ENCODE measurements around the gene PPP6R2.
A peak's percentile ranks its signal among the peaks of the same experiment; 100 is the strongest.

PPP6R2 gene

DNA sequence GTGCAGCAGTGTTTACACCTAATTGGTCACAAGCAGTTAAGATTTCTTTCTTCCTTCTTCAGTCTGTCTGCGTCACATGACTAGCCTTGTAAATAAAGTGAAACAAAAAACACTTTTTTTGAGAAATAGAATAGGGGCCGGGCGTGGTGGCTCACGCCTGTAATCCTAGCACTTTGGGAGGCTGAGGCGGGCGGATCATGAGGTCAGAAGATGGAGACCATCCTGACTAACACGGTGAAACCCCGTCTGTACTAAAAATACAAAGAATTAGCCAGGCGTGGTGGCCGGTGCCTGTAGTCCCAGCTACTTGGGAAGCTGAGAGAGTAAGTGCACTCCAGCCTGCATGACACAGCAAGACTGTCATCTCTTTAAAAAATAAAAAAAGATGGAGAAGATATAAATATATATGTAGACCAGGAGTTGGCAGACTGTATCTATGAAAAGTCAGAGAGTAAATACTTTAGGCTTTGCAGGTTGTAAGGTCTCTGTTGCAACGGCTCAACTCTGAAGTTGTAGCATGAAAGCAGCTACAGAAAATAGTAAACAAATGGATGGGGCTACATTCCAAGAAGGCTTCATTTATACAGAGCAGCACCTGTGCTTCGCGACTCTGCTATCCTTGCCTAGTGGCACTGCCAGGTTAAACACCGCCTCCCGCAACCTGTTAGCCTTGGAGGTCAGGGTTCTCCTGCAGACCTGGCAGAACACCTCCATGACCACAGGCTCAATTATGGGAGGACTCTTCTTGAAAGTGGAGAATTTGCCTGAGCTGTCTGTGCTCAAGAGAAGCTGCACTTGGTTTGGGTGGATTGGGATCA lies 55.9 kb downstream of the PPP6R2 start:
- peaks cover 26 to 44% of the 10 kb centered on the region in 2 experiments; a peak in 2 of 3 replicates for H3K36me3 ChIP-seq (ENCODE audit: control insufficient read depth in 2 of 2, insufficient read depth in 1 of 2, low read length in 2 of 2)
- H3K4me1 ChIP-seq (ENCODE audit: control insufficient read depth, insufficient read depth, low read length) = peaks cover 13% of the 10 kb centered on the region
- H3K4me3 ChIP-seq (ENCODE audit: low read depth, low read length) = no peak overlapping the region
- 0 out of 2 replicates have a peak overlapping the region, but pooled peaks have one; percentile 4 for H3K27ac ChIP-seq (ENCODE audit: extremely low read depth, low read depth, low read length)
- TF ChIP-seq ZNF146 (tag by site-specific recombination; IDR thresholded peaks at IDR 0.05) (no peak), ZNF37A (tag by site-specific recombination; IDR thresholded peaks at IDR 0.05) (no peak), GFI1B (tag by site-specific recombination; IDR thresholded peaks at IDR 0.05) (no peak), ZNF48 (tag by site-specific recombination; IDR thresholded peaks at IDR 0.05) (no peak), ZNF324 (tag by site-specific recombination; IDR thresholded peaks at IDR 0.05) (no peak), ZNF660 (tag by site-specific recombination; IDR thresholded peaks at IDR 0.05) (no peak), ZBTB17 (tag by site-specific recombination; IDR thresholded peaks at IDR 0.05) (no peak), ZFP3 (tag by site-specific recombination; IDR thresholded peaks at IDR 0.05; ENCODE audit: low read depth) (no peak), PRDM1 (tag by site-specific recombination; IDR thresholded peaks at IDR 0.05) (no peak), KLF9 (tag by site-specific recombination; IDR thresholded peaks at IDR 0.05; ENCODE audit: low read depth) (no peak), ZNF274 (IDR thresholded peaks at IDR 0.05; ENCODE audit: low read length) (no peak), ZNF274 (tag by site-specific recombination; IDR thresholded peaks at IDR 0.05; ENCODE audit: borderline replicate concordance) (no peak), ZNF830 (tag by site-specific recombination; IDR thresholded peaks at IDR 0.05; ENCODE audit: low read depth) (no peak)
- TF ChIP-seq, protein P1, sequence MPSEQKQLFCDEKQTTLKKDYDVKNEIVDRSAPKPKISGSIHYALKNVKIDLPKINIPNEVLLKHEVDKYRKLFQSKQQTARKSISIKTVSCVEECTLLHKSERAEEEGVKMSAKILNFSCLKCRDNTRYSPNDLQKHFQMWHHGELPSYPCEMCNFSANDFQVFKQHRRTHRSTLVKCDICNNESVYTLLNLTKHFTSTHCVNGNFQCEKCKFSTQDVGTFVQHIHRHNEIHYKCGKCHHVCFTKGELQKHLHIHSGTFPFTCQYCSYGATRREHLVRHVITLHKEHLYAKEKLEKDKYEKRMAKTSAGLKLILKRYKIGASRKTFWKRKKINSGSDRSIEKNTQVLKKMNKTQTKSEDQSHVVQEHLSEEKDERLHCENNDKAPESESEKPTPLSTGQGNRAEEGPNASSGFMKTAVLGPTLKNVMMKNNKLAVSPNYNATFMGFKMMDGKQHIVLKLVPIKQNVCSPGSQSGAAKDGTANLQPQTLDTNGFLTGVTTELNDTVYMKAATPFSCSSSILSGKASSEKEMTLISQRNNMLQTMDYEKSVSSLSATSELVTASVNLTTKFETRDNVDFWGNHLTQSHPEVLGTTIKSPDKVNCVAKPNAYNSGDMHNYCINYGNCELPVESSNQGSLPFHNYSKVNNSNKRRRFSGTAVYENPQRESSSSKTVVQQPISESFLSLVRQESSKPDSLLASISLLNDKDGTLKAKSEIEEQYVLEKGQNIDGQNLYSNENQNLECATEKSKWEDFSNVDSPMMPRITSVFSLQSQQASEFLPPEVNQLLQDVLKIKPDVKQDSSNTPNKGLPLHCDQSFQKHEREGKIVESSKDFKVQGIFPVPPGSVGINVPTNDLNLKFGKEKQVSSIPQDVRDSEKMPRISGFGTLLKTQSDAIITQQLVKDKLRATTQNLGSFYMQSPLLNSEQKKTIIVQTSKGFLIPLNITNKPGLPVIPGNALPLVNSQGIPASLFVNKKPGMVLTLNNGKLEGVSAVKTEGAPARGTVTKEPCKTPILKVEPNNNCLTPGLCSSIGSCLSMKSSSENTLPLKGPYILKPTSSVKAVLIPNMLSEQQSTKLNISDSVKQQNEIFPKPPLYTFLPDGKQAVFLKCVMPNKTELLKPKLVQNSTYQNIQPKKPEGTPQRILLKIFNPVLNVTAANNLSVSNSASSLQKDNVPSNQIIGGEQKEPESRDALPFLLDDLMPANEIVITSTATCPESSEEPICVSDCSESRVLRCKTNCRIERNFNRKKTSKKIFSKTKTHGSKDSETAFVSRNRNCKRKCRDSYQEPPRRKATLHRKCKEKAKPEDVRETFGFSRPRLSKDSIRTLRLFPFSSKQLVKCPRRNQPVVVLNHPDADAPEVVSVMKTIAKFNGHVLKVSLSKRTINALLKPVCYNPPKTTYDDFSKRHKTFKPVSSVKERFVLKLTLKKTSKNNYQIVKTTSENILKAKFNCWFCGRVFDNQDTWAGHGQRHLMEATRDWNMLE (tag by site-specific recombination; conservative IDR thresholded peaks at IDR 0.05; ENCODE audit: low read depth) = no peak
- ChIA-PET POLR2A (interaction anchor here (0.8 to 1.2 kb wide), 2 partner anchors 15 to 166 kb away, joined by 3 to 4 read pairs; no protein-coding TSS in a partner anchor), CTCF (interaction anchor here (0.6 to 1.7 kb wide), 13 partner anchors 9 to 327 kb away, joined by 3 to 7 read pairs (median 4); partner anchors contain the start of gene SCO2)
- H3K9me3 ChIP-seq (ENCODE audit: control insufficient read depth, insufficient read depth, low read depth, low read length) = no peaks in the 10 kb centered on the region

GRCh38 chr22:50399751-50400331 lies 56.7 kb downstream of the PPP6R2 start:
- ChIA-PET CTCF (interaction anchor here (0.6 to 1.7 kb wide), 17 partner anchors 8 to 326 kb away, joined by 3 to 7 read pairs (median 3); partner anchors contain the start of gene SCO2), POLR2A (interaction anchor here (0.5 to 1.2 kb wide), 3 partner anchors 16 to 165 kb away, joined by 3 to 6 read pairs (median 4); no protein-coding TSS in a partner anchor)
- Histone ChIP-seq H3K36me3 (ENCODE audit: control insufficient read depth in 2 of 2, insufficient read depth in 1 of 2, low read length in 2 of 2) (peaks cover 21 to 45% of the 10 kb centered on the region in 2 experiments; a peak in 2 of 3 replicates), H3K27ac (ENCODE audit: extremely low read depth, low read depth, low read length) (0 out of 2 replicates have a peak overlapping the region, but pooled peaks have one; percentile 4), H3K4me3 (ENCODE audit: low read depth, low read length) (no peak overlapping the region), H3K4me1 (ENCODE audit: control insufficient read depth, insufficient read depth, low read length) (peaks cover 13% of the 10 kb centered on the region), H3K9me3 (ENCODE audit: control insufficient read depth, insufficient read depth, low read depth, low read length) (no peaks in the 10 kb centered on the region)
- TF ChIP-seq EGR2 (tag by site-specific recombination; IDR thresholded peaks at IDR 0.05; ENCODE audit: low read depth) = no peak
- peak; percentile 84 for TF ChIP-seq ZIC2 (tag by site-specific recombination; IDR thresholded peaks at IDR 0.05)
- TF ChIP-seq ZNF10 (tag by site-specific recombination; IDR thresholded peaks at IDR 0.05) = no peak
- no peak for TF ChIP-seq BCL11B (tag by site-specific recombination; IDR thresholded peaks at IDR 0.05; ENCODE audit: low read depth)
- TF ChIP-seq SALL2 (tag by site-specific recombination; IDR thresholded peaks at IDR 0.05; ENCODE audit: borderline replicate concordance) = no peak
- no peak for TF ChIP-seq ZBTB1 (tag by site-specific recombination; IDR thresholded peaks at IDR 0.05)
- 0 out of 2 replicates have a peak, but pooled peaks have one; percentile 21 for TF ChIP-seq CTCF (tag by site-specific recombination; IDR thresholded peaks at IDR 0.05)
- no peak for TF ChIP-seq ZNF133 (tag by site-specific recombination; IDR thresholded peaks at IDR 0.05)
- TF ChIP-seq GLIS2 (tag by site-specific recombination; IDR thresholded peaks at IDR 0.05) = no peak
